Posterior vena cava (tissue), 2 donors: ENCODE measurements around the gene AP2B1. TPM values are rescaled to one million over a fixed set of nuclear protein-coding genes. Genes with fewer than 3 reads are reported as not detected.

ENCODE experiments used
- DNase-seq: peaks from one replicate; pipeline ENCODE4 v3.0.0-alpha.2; 2020; ENCODE audit warnings: low spot score
- intact Hi-C, 2 donors: fragments of 100-400 bp; cut with DNase I; formaldehyde crosslinking; loops; one replicate each; pipeline versions ENCODE4 v1.14.1 to v1.14.2; 2022 to 2023
- total RNA-seq, 2 donors: library from RNA; stranded (reverse); fragmentation: NEBNext Ultra II Directional; extraction: Animal tissue kit (Norgen Biotek cat#: 25700); gene quantifications; one replicate each; pipeline ENCODE4 v1.2.1, GENCODE V29; 2021
- donor health status: DM: yes; HTN: yes; CAD: no.
- donor health status: DM: yes; HTN: yes; CAD: no.

Gene AP2B1
- total RNA-seq, 2 donors from 2014 or later, result 101 to 105 TPM

DNA sequence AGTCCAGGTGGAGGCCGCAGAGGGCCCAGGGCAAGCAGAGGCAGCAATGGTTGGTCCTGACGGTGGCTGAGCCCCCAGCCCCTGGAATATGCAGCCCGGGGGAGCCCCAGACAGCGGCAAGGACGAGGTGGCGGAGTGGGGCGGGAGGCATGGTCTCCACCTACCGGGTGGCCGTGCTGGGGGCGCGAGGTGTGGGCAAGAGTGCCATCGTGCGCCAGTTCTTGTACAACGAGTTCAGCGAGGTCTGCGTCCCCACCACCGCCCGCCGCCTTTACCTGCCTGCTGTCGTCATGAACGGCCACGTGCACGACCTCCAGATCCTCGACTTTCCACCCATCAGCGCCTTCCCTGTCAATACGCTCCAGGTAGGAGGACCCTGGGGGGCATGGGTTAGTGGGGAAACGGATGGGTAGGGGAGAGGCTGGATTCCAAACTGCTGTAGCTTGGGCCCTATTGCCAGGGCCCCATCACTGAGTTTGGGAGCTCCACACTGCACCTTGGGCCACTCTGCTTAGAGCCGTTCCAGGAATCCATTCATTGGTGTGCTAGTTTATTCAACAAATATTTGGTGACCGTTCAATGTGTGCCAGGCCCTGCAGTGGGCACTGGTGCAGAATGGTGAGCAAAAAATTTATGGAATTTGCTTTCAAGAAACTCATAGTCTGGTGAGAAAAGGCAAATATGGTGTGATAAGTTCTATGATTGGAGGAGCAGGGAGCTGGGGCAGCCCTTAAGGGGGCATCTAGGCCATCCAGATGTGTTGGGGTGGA is 148.1 kb downstream of the AP2B1 start:
- intact Hi-C loops, result no loop called here
- DNase-seq, result peak; percentile 73

GRCh38 chr17:35736236-35736635 is 149.1 kb downstream of the AP2B1 start:
- intact Hi-C loops, result no loop called here
- peak; percentile 50 for DNase-seq

- intact Hi-C loops, result no loop called here
- DNase-seq, result peak; percentile 24
These were observed 151.5 kb downstream of the AP2B1 start for GRCh38 chr17:35738519-35739133.

GRCh38 chr17:35740216-35740615 is 153.1 kb downstream of the AP2B1 start:
- peak; percentile 64 for DNase-seq
- intact Hi-C loops, result loop anchor here in 1 of 2 donors (10.0 kb wide), 1 partner anchor 125 kb away; no protein-coding TSS in a partner anchor

DNA sequence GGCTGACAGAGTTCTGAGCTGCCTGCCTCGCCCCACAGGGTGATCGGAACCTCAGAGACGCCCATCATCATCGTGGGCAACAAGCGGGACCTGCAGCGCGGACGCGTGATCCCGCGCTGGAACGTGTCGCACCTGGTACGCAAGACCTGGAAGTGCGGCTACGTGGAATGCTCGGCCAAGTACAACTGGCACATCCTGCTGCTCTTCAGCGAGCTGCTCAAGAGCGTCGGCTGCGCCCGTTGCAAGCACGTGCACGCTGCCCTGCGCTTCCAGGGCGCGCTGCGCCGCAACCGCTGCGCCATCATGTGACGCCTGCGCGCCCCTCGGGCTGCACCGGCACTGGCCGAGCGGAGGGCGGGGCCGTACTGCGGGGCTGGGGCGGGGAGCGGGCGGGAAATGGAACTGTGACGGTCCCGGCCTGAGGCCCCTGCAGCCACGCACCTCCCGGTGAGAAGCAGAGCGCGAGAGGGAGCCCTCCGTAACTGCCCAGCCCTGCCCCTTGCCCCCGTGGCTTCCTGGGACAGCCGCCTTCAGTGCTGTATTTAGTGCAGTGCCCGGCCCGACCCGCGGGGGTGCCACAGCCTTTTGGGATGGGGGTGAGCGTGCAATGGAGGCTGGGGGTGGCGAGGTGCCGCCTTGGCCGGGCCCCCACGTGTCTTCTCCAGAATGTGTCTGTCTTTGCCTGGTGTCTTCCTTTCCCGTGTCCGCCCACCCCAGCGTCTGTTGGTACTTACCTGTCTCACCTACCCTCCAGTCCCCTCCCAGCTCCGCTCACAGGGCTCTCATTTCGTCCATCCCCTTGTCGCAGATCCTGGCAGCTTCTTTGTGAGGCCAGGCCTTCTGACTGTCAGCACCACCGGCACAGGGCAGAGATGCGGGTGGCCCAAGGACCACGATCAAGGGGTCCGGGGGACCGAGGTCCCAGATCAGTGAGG is 154.1 kb downstream of the AP2B1 start:
- intact Hi-C loops, result loop anchor here in 1 of 2 donors (10.0 kb wide), 1 partner anchor 126 kb away; no protein-coding TSS in a partner anchor
- DNase-seq, result peak; percentile 81

GRCh38 chr17:35742496-35742895 is 155.4 kb downstream of the AP2B1 start:
- DNase-seq, result peak; percentile 64
- intact Hi-C loops, result loop anchor here in 1 of 2 donors (10.0 kb wide), 1 partner anchor 128 kb away; no protein-coding TSS in a partner anchor

GRCh38 chr17:35742896-35743477 is 155.9 kb downstream of the AP2B1 start:
- intact Hi-C loops, result loop anchor here in 1 of 2 donors (10.0 kb wide), 1 partner anchor 128 kb away; no protein-coding TSS in a partner anchor
- peak; percentile 68 for DNase-seq

DNA sequence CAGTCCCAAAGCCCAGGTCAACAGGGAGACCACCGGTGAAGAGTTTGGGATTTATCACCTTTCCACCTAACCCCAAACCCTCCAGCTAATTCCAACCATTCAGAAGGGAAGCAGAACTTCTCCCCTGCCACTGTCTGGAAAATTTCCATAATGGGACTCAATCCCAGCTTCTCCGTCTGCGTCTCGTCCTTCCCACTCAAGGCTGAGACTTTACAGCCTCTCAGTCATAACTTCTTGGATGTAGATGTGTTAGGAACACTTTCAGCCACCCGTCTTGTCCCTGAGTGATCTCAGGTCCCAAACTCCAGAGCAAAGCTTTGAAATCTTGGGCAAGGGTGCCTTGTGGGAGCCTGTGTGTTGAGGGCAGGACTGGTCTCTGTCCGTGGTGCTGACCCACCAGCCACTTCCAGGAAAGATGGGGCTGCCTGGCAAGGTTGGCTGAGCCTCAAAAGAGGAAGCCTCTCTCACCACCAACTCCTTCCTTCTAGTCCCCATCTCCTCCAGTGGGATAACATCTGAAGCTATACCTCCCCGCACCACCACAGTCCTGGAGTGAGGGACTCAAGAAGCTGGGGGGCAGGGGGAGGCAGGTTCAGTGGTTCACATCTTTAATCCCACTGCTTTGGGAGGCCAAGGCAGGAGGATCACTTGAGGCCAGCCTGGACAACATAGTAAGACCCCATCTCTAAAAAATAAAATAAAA is 156.7 kb downstream of the AP2B1 start:
- DNase-seq, result peak; percentile 82

DNA sequence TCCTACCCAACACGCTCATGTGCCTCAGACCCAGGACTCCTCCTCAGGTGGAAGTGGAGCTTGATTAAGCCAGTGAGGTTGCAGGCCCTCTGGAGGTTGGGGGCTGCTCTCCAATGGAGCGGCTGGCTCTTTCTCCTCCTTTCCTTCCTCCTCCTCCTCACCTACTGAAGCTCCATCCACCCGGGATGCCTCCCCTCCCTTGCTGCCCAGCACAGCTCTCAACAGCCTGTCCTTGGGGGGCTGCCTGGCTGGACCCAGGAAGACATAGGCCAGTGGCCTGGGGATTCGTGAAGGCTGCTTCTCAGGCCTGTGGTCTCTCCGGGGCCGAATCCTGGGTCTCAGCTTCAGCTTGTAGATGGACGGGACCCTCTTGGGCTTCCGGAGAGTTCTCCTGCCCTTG is 157.7 kb downstream of the AP2B1 start:
- DNase-seq, result peak; percentile 76
- intact Hi-C loops, result loop anchor here (5.0 to 10.0 kb wide), 2 partner anchors 130 to 133 kb away; no protein-coding TSS in a partner anchor

More for the DNA sequence above, 156.7 kb downstream of the AP2B1 start:
- intact Hi-C loops, result loop anchor here in 1 of 2 donors (10.0 kb wide), 1 partner anchor 129 kb away; no protein-coding TSS in a partner anchor

GRCh38 chr17:35745246-35745645 is 158.1 kb downstream of the AP2B1 start:
- intact Hi-C loops, result loop anchor here (5.0 to 10.0 kb wide), 2 partner anchors 130 to 133 kb away; no protein-coding TSS in a partner anchor

DNA sequence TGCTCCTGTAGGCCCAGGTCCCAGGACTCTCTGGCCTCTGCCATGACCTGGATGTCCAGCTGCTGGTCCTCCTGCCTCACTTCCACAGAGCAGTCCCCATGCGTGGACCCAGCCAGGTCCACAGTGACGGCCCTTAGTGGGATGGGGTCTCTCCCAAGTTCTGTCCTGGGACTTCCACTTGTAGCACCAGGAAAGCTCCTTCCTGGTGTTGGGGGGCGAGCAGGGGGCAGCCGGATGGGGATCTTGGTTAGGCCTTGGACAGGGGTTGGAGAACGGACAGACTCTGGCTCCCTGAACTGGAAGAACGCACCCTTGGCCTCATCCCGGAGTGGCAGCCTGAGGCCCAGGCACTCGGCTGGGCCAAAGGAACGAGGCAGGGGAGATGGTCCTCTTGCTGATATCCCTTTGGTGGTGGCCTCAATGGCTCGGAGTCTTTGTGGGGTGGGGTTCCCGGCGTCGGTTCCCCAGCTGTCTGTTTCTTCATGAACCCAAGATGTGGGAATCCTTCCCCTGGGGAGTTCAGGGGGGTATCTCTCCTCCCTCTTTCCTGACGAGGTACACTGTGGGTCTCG is 158.7 kb downstream of the AP2B1 start:
- intact Hi-C loops, result loop anchor here (5.0 to 10.0 kb wide), 2 partner anchors 131 to 134 kb away; no protein-coding TSS in a partner anchor

More at GRCh38 chr17:35745246-35745645, 158.1 kb downstream of the AP2B1 start:
- peak; percentile 61 for DNase-seq

DNA sequence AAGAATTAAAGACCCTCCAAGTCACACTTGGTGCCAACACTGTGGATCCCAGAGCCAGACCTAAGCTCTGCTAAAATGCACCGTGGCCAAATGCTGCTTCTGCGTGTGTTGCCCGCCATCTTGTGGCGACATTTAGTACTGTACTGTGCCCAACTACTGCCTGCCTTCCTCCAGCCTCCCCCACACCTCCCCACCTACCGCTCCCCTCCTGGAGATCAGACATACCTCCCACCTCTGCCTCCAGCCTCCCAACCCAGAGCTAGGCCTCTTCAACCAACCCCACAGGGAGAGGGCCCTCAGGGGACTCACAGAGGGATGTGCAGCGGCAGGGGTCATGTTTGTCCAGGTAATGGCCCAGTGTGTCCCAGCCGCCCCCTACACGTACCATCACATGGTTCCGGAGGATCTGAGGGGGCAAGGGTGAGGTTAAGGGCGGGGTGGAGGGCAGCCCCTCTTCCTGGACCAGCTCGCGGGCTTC is 160.5 kb downstream of the AP2B1 start:
- intact Hi-C loops, result loop anchor here (5.0 to 10.0 kb wide), 2 partner anchors 133 to 135 kb away; no protein-coding TSS in a partner anchor
- DNase-seq, result peak; percentile 86

More for the DNA sequence above, 158.7 kb downstream of the AP2B1 start:
- no peak for DNase-seq

DNA sequence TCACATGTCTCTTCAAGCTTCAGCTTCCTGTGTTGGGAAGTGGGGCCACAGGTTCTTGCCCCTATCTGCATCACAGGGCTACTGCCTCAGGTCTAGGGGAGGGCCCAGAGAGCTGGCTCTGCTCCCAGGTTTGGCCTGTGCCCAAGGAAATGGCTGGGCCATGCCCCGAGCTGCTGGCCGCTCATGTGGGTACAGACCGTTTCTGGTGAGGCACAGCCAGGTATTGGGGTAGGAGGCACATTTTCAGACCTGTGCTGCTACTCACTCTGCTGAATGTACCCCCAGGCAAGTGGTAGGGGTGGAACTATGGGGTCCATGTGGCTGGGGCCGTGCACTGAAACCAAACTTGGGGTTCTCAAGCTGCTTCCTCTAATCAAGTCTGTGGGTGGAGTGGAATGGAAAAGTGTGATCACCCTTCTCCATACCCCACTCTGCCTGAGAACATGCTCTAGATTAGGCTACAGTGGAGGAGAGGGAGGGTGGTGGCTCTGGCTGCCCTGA is 161.3 kb downstream of the AP2B1 start:
- intact Hi-C loops, result loop anchor here (5.0 to 10.0 kb wide), 2 partner anchors 134 to 136 kb away; no protein-coding TSS in a partner anchor
- DNase-seq, result no peak

GRCh38 chr17:35748979-35749378 is 161.9 kb downstream of the AP2B1 start:
- DNase-seq, result no peak
- intact Hi-C loops, result loop anchor here (5.0 to 10.0 kb wide), 2 partner anchors 134 to 137 kb away; no protein-coding TSS in a partner anchor

DNA sequence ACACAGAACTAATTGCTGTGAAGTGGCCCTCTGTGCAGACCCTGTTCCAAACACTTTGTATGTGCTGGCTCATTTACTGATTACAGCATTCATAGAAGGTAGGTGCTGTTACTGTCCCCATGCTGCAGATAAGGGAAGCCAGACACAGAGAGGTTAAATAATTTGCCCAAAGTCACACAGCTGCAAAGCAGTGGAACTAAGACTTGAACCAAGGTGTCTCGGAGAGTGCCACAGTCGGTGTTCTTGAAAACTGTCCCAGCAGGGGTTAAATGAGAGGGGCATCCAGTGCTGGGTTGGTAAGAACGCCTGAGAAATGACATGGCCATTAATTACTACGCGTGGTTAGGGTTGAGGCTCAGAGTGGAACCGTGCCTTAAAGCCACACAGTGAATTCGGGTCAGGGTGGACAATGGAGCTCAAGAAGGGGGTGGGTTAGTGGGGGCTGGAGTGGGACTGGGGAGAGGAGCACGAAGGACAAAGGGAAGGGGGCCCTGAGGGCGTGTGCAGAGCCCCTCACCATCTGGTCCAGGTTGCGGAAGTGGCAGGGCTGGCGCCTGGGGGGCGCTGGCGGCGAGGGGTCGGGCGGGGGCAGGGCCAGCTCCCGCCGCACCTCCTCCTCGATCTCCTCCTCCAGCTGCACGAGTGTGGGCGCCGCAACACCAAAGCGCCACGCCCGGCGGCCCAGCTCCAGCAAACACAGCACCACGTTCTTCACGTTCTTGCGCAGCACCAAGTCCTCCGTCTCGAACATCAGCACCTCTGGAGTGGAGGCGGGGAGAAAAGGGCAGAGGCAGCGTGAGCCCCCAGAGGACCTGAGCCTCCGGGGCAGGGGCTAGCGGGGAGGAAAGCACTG is 162.7 kb downstream of the AP2B1 start:
- intact Hi-C loops, result loop anchor here (5.0 to 10.0 kb wide), 2 partner anchors 135 to 137 kb away; no protein-coding TSS in a partner anchor
- no peak for DNase-seq
